ENCODE data around the gene TMEM45B. TPM values are rescaled to one million over a fixed set of nuclear protein-coding genes. Genes with fewer than 3 reads are reported as not detected.

Gene TMEM45B
- total RNA-seq, 4 donors from 2014 or later = 0.19 to 1.3 TPM; not detected in 2

DNA sequence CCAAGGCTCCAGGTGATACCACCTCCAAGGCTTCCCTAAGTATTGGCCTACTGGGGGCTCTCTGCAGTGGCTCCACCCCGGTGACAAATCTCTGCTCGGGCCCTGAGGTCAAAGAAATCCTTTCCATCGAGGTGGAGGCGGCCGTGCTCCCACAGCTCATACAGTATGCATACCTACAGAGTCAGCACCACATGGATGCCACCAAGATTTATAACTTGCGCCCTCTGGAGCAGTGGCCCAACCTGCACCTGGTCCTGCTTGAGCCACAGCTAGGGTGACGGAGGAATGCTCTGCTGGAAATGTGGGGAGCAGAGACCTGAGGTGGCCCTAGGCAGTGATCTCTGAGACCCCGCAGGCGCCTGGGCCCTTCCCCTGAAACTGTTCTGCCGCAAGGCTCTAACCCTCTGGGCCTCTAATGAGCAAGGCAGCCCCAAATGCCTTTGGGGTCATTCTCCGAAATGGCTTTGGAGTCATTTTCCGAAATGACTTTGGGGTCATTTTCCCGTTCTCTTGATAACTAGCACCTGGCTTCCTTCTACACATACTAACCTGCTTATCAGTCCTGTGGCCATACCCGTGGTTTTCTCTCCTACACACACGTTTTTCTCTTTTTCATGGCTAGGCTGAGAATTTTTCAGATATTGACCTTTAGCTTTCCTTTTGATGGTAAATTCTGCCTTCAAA lies 33.9 kb downstream of the TMEM45B start:
- DNase-seq (ENCODE audit: low spot score) (no peak), ATAC-seq (ENCODE audit: low FRiP score) (no peak)
- TF ChIP-seq, protein P1, sequence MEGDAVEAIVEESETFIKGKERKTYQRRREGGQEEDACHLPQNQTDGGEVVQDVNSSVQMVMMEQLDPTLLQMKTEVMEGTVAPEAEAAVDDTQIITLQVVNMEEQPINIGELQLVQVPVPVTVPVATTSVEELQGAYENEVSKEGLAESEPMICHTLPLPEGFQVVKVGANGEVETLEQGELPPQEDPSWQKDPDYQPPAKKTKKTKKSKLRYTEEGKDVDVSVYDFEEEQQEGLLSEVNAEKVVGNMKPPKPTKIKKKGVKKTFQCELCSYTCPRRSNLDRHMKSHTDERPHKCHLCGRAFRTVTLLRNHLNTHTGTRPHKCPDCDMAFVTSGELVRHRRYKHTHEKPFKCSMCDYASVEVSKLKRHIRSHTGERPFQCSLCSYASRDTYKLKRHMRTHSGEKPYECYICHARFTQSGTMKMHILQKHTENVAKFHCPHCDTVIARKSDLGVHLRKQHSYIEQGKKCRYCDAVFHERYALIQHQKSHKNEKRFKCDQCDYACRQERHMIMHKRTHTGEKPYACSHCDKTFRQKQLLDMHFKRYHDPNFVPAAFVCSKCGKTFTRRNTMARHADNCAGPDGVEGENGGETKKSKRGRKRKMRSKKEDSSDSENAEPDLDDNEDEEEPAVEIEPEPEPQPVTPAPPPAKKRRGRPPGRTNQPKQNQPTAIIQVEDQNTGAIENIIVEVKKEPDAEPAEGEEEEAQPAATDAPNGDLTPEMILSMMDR (IDR thresholded peaks at IDR 0.05) = no peak

DNA sequence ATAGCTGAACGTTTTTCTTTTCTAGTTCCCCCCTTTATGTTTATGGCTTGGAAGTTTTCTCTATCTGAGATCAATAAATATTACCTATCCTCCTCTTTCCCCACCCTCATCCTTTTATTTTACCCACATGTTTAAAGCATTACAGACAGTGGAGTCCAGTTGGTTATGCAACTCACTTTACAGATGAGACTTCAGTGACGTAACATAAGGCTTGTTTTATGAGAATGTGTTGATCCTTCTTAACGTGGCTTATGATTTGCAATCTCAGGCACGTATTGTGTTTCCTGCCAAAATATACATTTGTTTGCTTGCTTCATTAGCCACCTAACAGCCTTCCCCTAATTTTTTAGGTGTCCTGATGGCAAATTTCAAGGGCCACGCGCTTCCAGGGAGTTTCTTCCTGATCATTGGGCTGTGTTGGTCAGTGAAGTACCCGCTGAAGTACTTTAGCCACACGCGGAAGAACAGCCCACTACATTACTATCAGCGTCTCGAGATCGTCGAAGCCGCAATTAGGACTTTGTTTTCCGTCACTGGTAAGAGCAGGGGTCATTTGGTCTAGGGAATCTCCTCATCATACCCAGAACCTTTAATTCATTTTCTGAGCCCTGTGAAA lies 36.6 kb downstream of the TMEM45B start:
- no peak for DNase-seq (ENCODE audit: low spot score)
- no peak for ATAC-seq (ENCODE audit: low FRiP score)
- TF ChIP-seq, protein P1 (IDR thresholded peaks at IDR 0.05) = no peak

DNA sequence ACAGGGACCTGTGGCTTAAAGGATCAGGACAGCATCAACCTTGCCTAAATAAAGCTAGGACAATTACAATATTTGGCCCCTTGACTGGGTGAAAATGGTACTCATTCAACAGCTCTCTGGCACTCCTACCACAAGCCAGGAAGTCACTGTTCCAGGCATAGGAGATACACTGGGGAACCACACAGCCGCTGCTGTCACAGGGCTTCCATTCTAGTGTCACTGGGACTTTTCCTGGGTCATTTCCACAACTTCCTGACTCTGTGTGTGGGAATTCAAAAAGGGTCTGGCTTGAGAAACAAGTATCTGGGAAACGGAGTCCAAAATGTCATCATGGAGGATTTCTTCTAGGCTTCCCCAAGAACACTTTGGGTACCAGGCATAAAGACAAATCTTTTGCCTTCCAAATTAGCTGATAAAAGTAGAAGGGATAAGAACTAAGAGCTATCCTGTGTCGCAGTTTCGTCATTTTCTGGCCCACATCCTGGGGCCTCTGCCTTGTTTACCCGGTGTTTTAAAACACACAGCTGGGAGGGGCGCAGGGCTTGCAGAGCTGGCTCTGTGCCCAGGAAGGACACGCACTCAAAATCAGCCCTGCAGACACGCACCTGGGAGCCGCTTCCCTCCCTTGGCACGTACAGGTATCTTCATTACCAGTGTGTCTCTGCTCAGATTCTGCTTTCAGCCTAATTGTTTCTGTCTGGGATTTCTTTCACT lies 38.0 kb downstream of the TMEM45B start:
- TF ChIP-seq, protein P1 (IDR thresholded peaks at IDR 0.05) = no peak
- ATAC-seq (ENCODE audit: low FRiP score) (no peak), DNase-seq (ENCODE audit: low spot score) (no peak)

DNA sequence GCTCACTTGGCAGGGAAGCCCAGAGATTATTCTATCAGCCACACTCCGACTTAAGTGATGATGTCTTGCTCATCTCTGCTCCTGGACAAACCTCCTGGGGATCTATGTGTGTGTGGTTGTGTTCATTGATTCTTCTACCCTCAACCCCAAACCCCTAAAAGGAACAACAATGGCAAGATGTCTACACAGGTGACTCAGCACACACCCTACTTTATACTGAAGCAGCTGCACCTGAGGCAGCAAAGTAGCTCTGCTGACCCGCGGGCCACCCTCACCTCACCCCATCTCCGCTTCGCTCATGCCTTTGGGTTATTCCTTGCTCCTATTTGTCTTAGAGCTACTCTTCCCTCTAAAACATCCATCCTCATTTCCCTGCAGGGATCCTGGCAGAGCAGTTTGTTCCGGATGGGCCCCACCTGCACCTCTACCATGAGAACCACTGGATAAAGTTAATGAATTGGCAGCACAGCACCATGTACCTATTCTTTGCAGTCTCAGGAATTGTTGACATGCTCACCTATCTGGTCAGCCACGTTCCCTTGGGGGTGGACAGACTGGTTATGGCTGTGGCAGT lies 38.7 kb downstream of the TMEM45B start:
- TF ChIP-seq, protein P1 (IDR thresholded peaks at IDR 0.05) = no peak
- ATAC-seq (ENCODE audit: low FRiP score) (no peak), DNase-seq (ENCODE audit: low spot score) (no peak)

DNA sequence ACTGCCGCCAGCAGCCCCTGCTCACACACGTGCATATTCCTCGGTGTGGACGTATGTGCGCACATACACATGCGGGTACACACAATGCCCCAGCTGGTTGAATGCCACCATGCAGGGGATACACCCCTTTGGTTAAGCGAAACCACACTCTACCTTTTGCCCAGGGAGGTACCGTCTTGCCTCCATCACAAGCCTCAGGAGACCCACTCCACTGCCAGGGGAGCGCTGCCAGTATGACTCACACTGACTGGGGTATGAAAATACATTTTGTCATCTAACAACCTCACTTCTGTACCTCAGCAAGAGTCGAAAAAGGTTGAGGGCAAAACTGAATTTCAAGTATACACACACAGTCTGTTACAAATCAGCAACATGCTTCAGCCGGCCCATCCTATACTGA lies 39.4 kb downstream of the TMEM45B start:
- no peak for DNase-seq (ENCODE audit: low spot score)
- no peak for ATAC-seq (ENCODE audit: low FRiP score)
- TF ChIP-seq, protein P1 (IDR thresholded peaks at IDR 0.05) = no peak

DNA sequence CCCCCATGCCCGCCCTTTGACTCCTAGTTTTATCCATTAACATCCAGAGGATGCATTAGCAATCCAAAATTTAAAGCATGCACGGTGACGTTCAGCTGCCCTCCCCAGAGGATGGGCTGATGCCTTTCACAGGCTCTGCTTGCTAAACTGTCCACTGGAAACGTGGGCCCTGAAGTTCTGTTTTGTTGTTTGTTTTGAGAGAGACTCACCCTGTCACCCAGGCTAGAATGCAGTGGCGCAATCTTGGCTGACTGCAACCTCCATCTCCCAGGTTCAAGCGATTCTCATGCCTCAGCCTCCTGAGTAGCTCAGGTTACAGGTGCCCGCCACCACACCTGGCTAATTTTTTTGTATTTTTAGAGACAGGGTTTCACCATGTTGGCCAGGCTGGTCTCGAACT lies 40.4 kb downstream of the TMEM45B start:
- TF ChIP-seq, protein P1 (IDR thresholded peaks at IDR 0.05) = no peak
- DNase-seq (ENCODE audit: low spot score) (no peak), ATAC-seq (ENCODE audit: low FRiP score) (no peak)

Data from omental fat pad (tissue), 4 donors.